ENCODE data around the gene DCTD. TPM values are rescaled to one million over a fixed set of nuclear protein-coding genes. Genes with fewer than 3 reads are reported as not detected.

DCTD gene
- total and polyA plus RNA-seq, 10 of the 15 experiments (the other 5 are each of a cell fraction or from before 2014, with no cell fraction given): 37.8 to 137 (median 92.1) TPM

DNA sequence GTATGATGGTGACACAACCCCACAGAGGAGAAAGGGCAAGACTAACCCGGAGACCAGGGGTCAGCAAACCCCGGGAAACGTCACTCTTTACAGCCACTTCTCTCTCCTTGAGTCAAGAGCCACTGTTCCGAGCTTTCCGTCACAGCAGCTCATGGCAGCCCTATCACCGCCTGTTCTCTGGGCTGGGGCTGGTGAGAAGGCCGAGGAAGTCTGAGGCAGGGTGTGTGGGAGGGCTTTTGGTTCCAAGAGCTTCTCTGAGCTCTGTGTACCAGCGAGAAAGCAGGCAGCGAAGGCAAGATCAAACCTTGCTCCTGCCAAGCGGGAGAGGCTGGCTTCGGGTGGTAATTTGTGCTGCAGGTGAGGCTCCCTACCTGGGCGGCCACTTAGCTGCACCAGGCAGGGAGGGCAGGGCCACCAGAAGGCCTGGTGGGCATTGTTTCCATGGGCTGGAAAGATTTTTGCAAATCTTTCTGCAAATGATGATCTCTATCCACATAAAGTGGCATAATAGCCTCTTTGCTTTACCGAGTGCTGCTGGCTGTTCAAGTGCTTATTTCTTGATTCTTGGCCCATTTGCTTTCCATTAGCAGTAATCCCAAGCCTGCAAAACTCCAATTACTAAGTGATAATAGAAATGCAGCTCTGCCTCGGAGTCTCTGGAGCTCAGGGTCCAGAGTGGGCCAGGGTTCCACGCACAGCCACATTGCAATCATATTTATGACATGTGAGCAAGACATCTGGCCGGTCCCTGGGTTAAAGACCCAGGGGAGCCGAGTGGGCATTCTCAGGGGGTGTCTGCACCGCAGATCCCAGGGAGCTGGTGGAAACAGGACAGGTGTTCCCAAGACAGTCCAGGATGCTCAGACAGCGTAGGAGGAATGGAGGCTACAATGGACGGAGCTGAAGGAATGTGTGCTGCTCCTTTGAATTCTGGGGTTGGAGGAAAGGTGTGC is 41.5 kb downstream of the DCTD start:
- H3K9ac ChIP-seq (ENCODE audit: control insufficient read depth, insufficient read depth, low read length): no peak overlapping the region
- in situ Hi-C loops (cut with MboI): no loop called here
- H3K9me3 ChIP-seq (replicated peaks; ENCODE audit: control insufficient read depth, insufficient read depth, low read length): no peaks in the 10 kb centered on the region
- no peak overlapping the region for H2AFZ ChIP-seq (ENCODE audit: control insufficient read depth, low read depth, low read length)
- 77% methylated on average over 18 of the region's 20 CpGs for WGBS (ENCODE audit: insufficient coverage, insufficient replicate concordance, low lambda C conversion rate, missing lambda C conversion rate)
- H3K27ac ChIP-seq (ENCODE audit: control insufficient read depth, insufficient read depth): no peak overlapping the region
- no peak for TF ChIP-seq DPF2 (IDR thresholded peaks at IDR 0.05)
- TF ChIP-seq BHLHE40 (IDR thresholded peaks at IDR 0.05; ENCODE audit: borderline replicate concordance in 1 of 2, low read depth in 2 of 2, low read length in 1 of 2): no peak
- TF ChIP-seq KAT2A (conservative IDR thresholded peaks at IDR 0.05; ENCODE audit: control insufficient read depth, low read depth, low read length): no peak
- TF ChIP-seq POLR2AphosphoS2 (IDR thresholded peaks at IDR 0.05; ENCODE audit: low read depth, low read length): no peak
- TF ChIP-seq, protein P1, sequence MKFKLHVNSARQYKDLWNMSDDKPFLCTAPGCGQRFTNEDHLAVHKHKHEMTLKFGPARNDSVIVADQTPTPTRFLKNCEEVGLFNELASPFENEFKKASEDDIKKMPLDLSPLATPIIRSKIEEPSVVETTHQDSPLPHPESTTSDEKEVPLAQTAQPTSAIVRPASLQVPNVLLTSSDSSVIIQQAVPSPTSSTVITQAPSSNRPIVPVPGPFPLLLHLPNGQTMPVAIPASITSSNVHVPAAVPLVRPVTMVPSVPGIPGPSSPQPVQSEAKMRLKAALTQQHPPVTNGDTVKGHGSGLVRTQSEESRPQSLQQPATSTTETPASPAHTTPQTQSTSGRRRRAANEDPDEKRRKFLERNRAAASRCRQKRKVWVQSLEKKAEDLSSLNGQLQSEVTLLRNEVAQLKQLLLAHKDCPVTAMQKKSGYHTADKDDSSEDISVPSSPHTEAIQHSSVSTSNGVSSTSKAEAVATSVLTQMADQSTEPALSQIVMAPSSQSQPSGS (IDR thresholded peaks at IDR 0.05; ENCODE audit: low read length): no peak
- no peak for TF ChIP-seq STAT1 (conservative IDR thresholded peaks at IDR 0.05)
- TF ChIP-seq ZNF217 (IDR thresholded peaks at IDR 0.05): no peak
- POLR2A ChIA-PET: no interaction called here
- FAIRE-seq (no peak), ATAC-seq (no peak), DNase-seq (ENCODE audit: low read depth, low spot score) (no peak)
- BruUV-seq (replicated peaks): no TSS peak
- peaks cover 0 to 2% of the 10 kb centered on the region in 2 experiments; a peak in 3 of 4 replicates for H3K36me3 ChIP-seq (ENCODE audit: control insufficient read depth in 2 of 2, insufficient read depth in 2 of 2, low read length in 1 of 2)
- H3K4me1 ChIP-seq (ENCODE audit: control insufficient read depth, insufficient read depth, low read length): no peaks in the 10 kb centered on the region
- no peak overlapping the region for H3K4me2 ChIP-seq (ENCODE audit: control insufficient read depth, insufficient read depth)
- CTCF ChIA-PET: interaction anchor here (0.9 to 1.2 kb wide), 2 partner anchors 49 to 61 kb away, joined by 3 to 5 read pairs; no protein-coding TSS in a partner anchor
- H4K20me1 ChIP-seq (ENCODE audit: control insufficient read depth, insufficient read depth): no peaks in the 10 kb centered on the region; the same call in 1 of the 2 replicates
- no peak overlapping the region for H3K4me3 ChIP-seq
- SMC1A ChIA-PET (ENCODE audit: uncharacterized antibody, unreplicated experiment): no interaction called here
- no peaks in the 10 kb centered on the region for H3K27me3 ChIP-seq (replicated peaks in 1 of 2; ENCODE audit: control insufficient read depth in 2 of 2, insufficient read depth in 2 of 2, low read length in 1 of 2)
- RAD21 ChIA-PET (ENCODE audit: unreplicated experiment): no interaction called here
- intact Hi-C loops (cut with micrococcal nuclease; ENCODE audit: unreplicated experiment): no loop called here
- H3K79me2 ChIP-seq (ENCODE audit: control insufficient read depth, insufficient read depth, low read length): no peaks in the 10 kb centered on the region
